Colonic mucosa (tissue), 4 donors: ENCODE results near the gene NCAM1. TPM values are rescaled to one million over a fixed set of nuclear protein-coding genes. Genes with fewer than 3 reads are reported as not detected.
"Not testable (repeated sequence)": the region's sequence is repeated elsewhere in the genome, so short reads cannot be mapped to it uniquely, and the experiment has no call there.

Source experiments
- DNase-seq: peaks from one replicate; pipeline ENCODE4 v3.0.0-alpha.2; 2020
- H3K27ac ChIP-seq: fragments of 200-600 bp; one replicate; pipeline ENCODE4 v1.8.0; 2021
- H3K27me3 ChIP-seq: fragments of 200-600 bp; one replicate; pipeline ENCODE4 v1.8.0; 2021
- H3K36me3 ChIP-seq: fragments of 200-600 bp; one replicate; pipeline ENCODE4 v1.8.0; 2021
- H3K4me1 ChIP-seq: fragments of 200-600 bp; one replicate; pipeline ENCODE4 v1.8.0; 2021; ENCODE audit warnings: mild to moderate bottlenecking
- H3K4me3 ChIP-seq: fragments of 200-600 bp; one replicate; pipeline ENCODE4 v1.8.0; 2021
- H3K9ac ChIP-seq, 2 donors: one replicate each; pipeline ENCODE4 v1.7.0; 2013; ENCODE audit warnings: control low read depth in 2 of 2, low read depth in 2 of 2, low read length in 2 of 2
- H3K9me3 ChIP-seq: fragments of 200-600 bp; one replicate; pipeline ENCODE4 v1.8.0; 2021
- intact Hi-C: fragments of 100-400 bp; cut with DNase I; formaldehyde crosslinking; loops from one replicate; pipeline ENCODE4 v1.14.1; 2022
- total RNA-seq, 2 donors: library from RNA; stranded (reverse); fragmentation: NEBNext Ultra II Directional in 1 of 2; extraction: Animal tissue kit (Norgen Biotek cat#: 25700) in 1 of 2; gene quantifications; one replicate each; pipeline ENCODE4 v1.2.1, GENCODE V29; 2021
- TF ChIP-seq, protein P1 (sequence below): fragments of 200-600 bp; IDR thresholded peaks from one replicate; pipeline ENCODE4 v1.8.0; 2022; ENCODE audit warnings: antibody characterized with exemption, mild to moderate bottlenecking
- donor health status: healthy.
- donor health status: DM: no; HTN: no; CAD: no.
- donor health status: DM: no; HTN: no; CAD: no.

Gene NCAM1
- total RNA-seq: 10 to 100 TPM in 1 of 2 donors, 1 to 10 TPM in 1; 2.3 to 10.7 TPM

DNA sequence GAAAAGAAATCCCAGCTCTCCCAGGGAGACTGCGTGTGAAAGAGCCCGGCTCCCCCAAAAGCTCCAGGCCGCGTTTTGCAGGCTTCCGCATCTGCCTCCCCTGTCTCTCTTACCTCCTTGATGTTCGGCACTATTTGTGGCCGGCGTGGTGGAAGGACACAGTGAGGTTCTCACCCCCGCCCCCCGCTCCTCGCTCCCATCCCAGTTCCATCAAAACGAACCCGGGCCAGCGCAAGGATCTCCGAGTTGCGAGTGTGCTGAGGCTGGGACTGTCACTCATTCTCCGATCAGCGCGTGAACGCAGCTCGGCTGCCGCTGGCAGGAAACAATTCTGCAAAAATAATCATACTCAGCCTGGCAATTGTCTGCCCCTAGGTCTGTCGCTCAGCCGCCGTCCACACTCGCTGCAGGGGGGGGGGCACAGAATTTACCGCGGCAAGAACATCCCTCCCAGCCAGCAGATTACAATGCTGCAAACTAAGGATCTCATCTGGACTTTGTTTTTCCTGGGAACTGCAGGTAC is at the start of gene NCAM1:
Gene NCAM1 (plus strand): TSS at position 275 of the 523 bp plus-strand sequence.
- Histone ChIP-seq H3K36me3 (no peaks in the 10 kb centered on the region), H3K27ac (no peak within 1 kb of the TSS), H3K27me3 (peaks cover 35% of the 10 kb centered on the region), H3K9ac (no peak within 1 kb of the TSS), H3K4me3 (peak within 1 kb of the TSS; percentile 40), H3K4me1 (no peaks in the 10 kb centered on the region), H3K9me3 (no peaks in the 10 kb centered on the region)
- peak; percentile 59 for DNase-seq
- TF ChIP-seq, protein P1, sequence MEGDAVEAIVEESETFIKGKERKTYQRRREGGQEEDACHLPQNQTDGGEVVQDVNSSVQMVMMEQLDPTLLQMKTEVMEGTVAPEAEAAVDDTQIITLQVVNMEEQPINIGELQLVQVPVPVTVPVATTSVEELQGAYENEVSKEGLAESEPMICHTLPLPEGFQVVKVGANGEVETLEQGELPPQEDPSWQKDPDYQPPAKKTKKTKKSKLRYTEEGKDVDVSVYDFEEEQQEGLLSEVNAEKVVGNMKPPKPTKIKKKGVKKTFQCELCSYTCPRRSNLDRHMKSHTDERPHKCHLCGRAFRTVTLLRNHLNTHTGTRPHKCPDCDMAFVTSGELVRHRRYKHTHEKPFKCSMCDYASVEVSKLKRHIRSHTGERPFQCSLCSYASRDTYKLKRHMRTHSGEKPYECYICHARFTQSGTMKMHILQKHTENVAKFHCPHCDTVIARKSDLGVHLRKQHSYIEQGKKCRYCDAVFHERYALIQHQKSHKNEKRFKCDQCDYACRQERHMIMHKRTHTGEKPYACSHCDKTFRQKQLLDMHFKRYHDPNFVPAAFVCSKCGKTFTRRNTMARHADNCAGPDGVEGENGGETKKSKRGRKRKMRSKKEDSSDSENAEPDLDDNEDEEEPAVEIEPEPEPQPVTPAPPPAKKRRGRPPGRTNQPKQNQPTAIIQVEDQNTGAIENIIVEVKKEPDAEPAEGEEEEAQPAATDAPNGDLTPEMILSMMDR: no peak
- intact Hi-C loops: no loop called here

DNA sequence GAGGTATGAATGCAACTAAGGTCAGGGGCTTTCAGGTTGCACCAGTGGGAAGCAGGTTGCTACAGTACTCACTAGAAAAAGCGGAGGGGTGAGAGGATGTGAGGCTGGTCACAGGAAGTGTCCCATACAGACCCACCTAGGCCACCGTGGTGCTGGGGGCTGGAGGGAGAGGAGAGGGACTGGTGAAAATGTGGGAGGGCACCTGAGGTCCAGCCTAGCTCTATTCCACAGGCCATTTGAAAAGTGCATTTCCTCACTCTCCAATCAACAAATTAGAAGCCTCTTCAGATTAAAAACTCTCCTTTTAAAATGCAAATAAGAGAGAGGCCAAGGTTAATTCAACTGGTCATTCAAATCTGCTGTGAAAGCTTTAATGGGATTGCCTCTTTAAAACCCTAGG is 38.6 kb upstream of the NCAM1 start:
- Histone ChIP-seq H3K9ac (no peak overlapping the region), H3K4me3 (no peak overlapping the region), H3K27ac (no peak overlapping the region), H3K4me1 (no peaks in the 10 kb centered on the region), H3K9me3 (no peaks in the 10 kb centered on the region), H3K36me3 (no peaks in the 10 kb centered on the region), H3K27me3 (no peaks in the 10 kb centered on the region)
- intact Hi-C loops: no loop called here
- no peak for DNase-seq
- TF ChIP-seq, protein P1: no peak

- H3K9ac ChIP-seq, H3K4me3 ChIP-seq, H3K4me1 ChIP-seq, H3K36me3 ChIP-seq, H3K27me3 ChIP-seq, DNase-seq, H3K9me3 ChIP-seq, H3K27ac ChIP-seq, intact Hi-C loops: not testable (repeated sequence)
Observed at GRCh38 chr11:112924836-112925235, 36.4 kb upstream of the NCAM1 start.

- DNase-seq: no peak
Observed at GRCh38 chr11:112925516-112926310, 35.5 kb upstream of the NCAM1 start.

GRCh38 chr11:112928136-112928535 is 33.1 kb upstream of the NCAM1 start:
- no peaks in the 10 kb centered on the region for H3K4me1 ChIP-seq
- no peak overlapping the region for H3K27ac ChIP-seq
- intact Hi-C loops: no loop called here
- H3K4me3 ChIP-seq: no peak overlapping the region
- DNase-seq: no peak
- TF ChIP-seq, protein P1: no peak
- no peak overlapping the region for H3K9ac ChIP-seq
- no peaks in the 10 kb centered on the region for H3K9me3 ChIP-seq
- no peaks in the 10 kb centered on the region for H3K27me3 ChIP-seq
- no peaks in the 10 kb centered on the region for H3K36me3 ChIP-seq

More at GRCh38 chr11:112925516-112926310, 35.5 kb upstream of the NCAM1 start:
- Histone ChIP-seq H3K27me3 (no peaks in the 10 kb centered on the region), H3K4me1 (no peaks in the 10 kb centered on the region), H3K9me3 (no peaks in the 10 kb centered on the region), H3K27ac (no peak overlapping the region), H3K4me3 (no peak overlapping the region), H3K9ac (no peak overlapping the region), H3K36me3 (no peaks in the 10 kb centered on the region)
- TF ChIP-seq, protein P1: no peak
- intact Hi-C loops: no loop called here

DNA sequence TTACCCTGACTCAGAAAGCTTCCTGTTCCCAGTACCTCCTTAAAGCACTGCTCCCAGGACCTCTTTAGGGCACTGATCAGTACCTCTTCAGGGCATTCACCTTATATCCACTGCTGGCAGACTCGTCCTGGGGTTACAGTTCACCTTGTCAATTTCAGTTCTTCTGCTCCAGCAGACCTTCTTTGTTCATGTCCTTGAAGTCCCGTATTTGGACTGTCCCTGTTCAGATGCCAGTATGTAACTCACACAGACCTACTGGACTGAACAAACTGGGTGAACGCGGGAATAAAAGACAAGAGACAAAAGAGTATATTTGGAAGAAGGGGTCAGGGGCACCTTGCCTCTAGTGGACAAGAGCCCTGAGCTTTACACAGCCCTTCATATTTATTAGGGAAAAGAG is 31.8 kb upstream of the NCAM1 start:
- no peak overlapping the region for H3K27ac ChIP-seq
- intact Hi-C loops: no loop called here

More for the DNA sequence above, 31.8 kb upstream of the NCAM1 start:
- H3K4me1 ChIP-seq: no peaks in the 10 kb centered on the region
- no peaks in the 10 kb centered on the region for H3K27me3 ChIP-seq
- no peaks in the 10 kb centered on the region for H3K36me3 ChIP-seq
- TF ChIP-seq, protein P1: no peak
- no peak for DNase-seq
- no peaks in the 10 kb centered on the region for H3K9me3 ChIP-seq
- no peak overlapping the region for H3K9ac ChIP-seq
- no peak overlapping the region for H3K4me3 ChIP-seq
